Measurements from ENCODE around the gene WDR59. TPM values are rescaled to one million over a fixed set of nuclear protein-coding genes. Genes with fewer than 3 reads are reported as not detected.

WDR59 gene
- total and polyA plus RNA-seq, 2 donors from 2014 or later: 32.6 to 60.0 TPM

GRCh38 chr16:74892574-74893461 lies 92.1 kb downstream of the WDR59 start:
- TF ChIP-seq CTCF (IDR thresholded peaks at IDR 0.05; ENCODE audit: borderline replicate concordance, extremely low read depth, insufficient read depth): no peak
- Histone ChIP-seq H3K27me3 (ENCODE audit: control insufficient read depth, insufficient read depth, low read length) (no peaks in the 10 kb centered on the region), H3K4me1 (ENCODE audit: control insufficient read depth in 2 of 3, insufficient read depth in 2 of 3, low read depth in 1 of 3, low read length in 3 of 3) (no peaks in the 10 kb centered on the region), H3K4me3 (ENCODE audit: low read length in 3 of 3) (no peak overlapping the region), H3K27ac (ENCODE audit: low read depth in 2 of 2, low read length in 2 of 2) (no peak overlapping the region), H3K9ac (ENCODE audit: low read length in 3 of 3) (no peak overlapping the region), H3K36me3 (ENCODE audit: control insufficient read depth in 2 of 3, insufficient read depth in 3 of 3, low read length in 3 of 3) (peaks cover 2 to 43% (median 26%) of the 10 kb centered on the region in 3 donors), H3K9me3 (ENCODE audit: control insufficient read depth in 2 of 3, insufficient read depth in 1 of 3, low read length in 3 of 3) (no peaks in the 10 kb centered on the region)
- intact Hi-C loops (cut with DNase I): no loop called here
- DNase-seq: no peak
- no peak for FAIRE-seq

- intact Hi-C loops (cut with DNase I): no loop called here
- H3K27me3 ChIP-seq (ENCODE audit: control insufficient read depth, insufficient read depth, low read length): no peaks in the 10 kb centered on the region
- H3K4me3 ChIP-seq (ENCODE audit: low read length in 3 of 3): no peak overlapping the region
- no peaks in the 10 kb centered on the region for H3K4me1 ChIP-seq (ENCODE audit: control insufficient read depth in 2 of 3, insufficient read depth in 2 of 3, low read depth in 1 of 3, low read length in 3 of 3)
- H3K36me3 ChIP-seq (ENCODE audit: control insufficient read depth in 2 of 3, insufficient read depth in 3 of 3, low read length in 3 of 3): peaks cover 3 to 53% (median 36%) of the 10 kb centered on the region in 3 donors
- TF ChIP-seq CTCF (IDR thresholded peaks at IDR 0.05; ENCODE audit: borderline replicate concordance, extremely low read depth, insufficient read depth): no peak
- no peak for DNase-seq
- H3K9me3 ChIP-seq (ENCODE audit: control insufficient read depth in 2 of 3, insufficient read depth in 1 of 3, low read length in 3 of 3): no peaks in the 10 kb centered on the region
- no peak overlapping the region for H3K27ac ChIP-seq (ENCODE audit: low read depth in 2 of 2, low read length in 2 of 2)
- FAIRE-seq: no peak
- H3K9ac ChIP-seq (ENCODE audit: low read length in 3 of 3): no peak overlapping the region
Measured at GRCh38 chr16:74888888-74889287, 96.0 kb downstream of the WDR59 start.

GRCh38 chr16:74888232-74888862 lies 96.6 kb downstream of the WDR59 start:
- Histone ChIP-seq H3K36me3 (ENCODE audit: control insufficient read depth in 2 of 3, insufficient read depth in 3 of 3, low read length in 3 of 3) (peaks cover 3 to 48% (median 34%) of the 10 kb centered on the region in 3 donors), H3K9me3 (ENCODE audit: control insufficient read depth in 2 of 3, insufficient read depth in 1 of 3, low read length in 3 of 3) (no peaks in the 10 kb centered on the region), H3K9ac (ENCODE audit: low read length in 3 of 3) (no peak overlapping the region), H3K4me1 (ENCODE audit: control insufficient read depth in 2 of 3, insufficient read depth in 2 of 3, low read depth in 1 of 3, low read length in 3 of 3) (no peaks in the 10 kb centered on the region), H3K4me3 (ENCODE audit: low read length in 3 of 3) (no peak overlapping the region), H3K27me3 (ENCODE audit: control insufficient read depth, insufficient read depth, low read length) (no peaks in the 10 kb centered on the region), H3K27ac (ENCODE audit: low read depth in 2 of 2, low read length in 2 of 2) (no peak overlapping the region)
- no peak for FAIRE-seq
- TF ChIP-seq CTCF (IDR thresholded peaks at IDR 0.05; ENCODE audit: borderline replicate concordance, extremely low read depth, insufficient read depth): no peak
- intact Hi-C loops (cut with DNase I): no loop called here
- DNase-seq: no peak
